Peyer's patch (tissue), 4 donors: ENCODE data around the gene RAI14. TPM values are rescaled to one million over a fixed set of nuclear protein-coding genes. Genes with fewer than 3 reads are reported as not detected.

Source experiments
- DNase-seq, 3 donors: peaks; one replicate each; pipeline ENCODE4 v3.0.0-alpha.2; 2017 to 2019
- H3K27ac ChIP-seq, 4 donors: fragments of 200-600 bp; sonication (generic); one replicate each; pipeline ENCODE4 v1.5.1; 2016 to 2019
- H3K27me3 ChIP-seq, 2 donors: fragments of 200-600 bp; sonication (generic); one replicate each; pipeline ENCODE4 v1.5.1; 2019
- H3K36me3 ChIP-seq, 3 donors: fragments of 200-600 bp; sonication (generic); one replicate each; pipeline ENCODE4 v1.5.1; 2016 to 2019
- H3K4me1 ChIP-seq, 4 donors: fragments of 200-600 bp; sonication (generic); one replicate each; pipeline ENCODE4 v1.5.1; 2016 to 2019
- H3K4me3 ChIP-seq, 4 donors: fragments of 200-600 bp; sonication (generic); 1 replicate in 3 of 4; 2 replicates in 1 of 4; pipeline ENCODE4 v1.5.1; 2016 to 2019; ENCODE audit warnings: mild to moderate bottlenecking in 1 of 4
- H3K9me3 ChIP-seq, 4 donors: fragments of 200-600 bp; sonication (generic); one replicate each; pipeline ENCODE4 v1.5.1; 2016 to 2019; ENCODE audit warnings: mild to moderate bottlenecking in 1 of 4
- CTCF ChIP-seq, 6 experiments: fragments of 450-650 bp in 4 of 6; fragments of 200-600 bp in 2 of 6; sonication (generic) in 1 of 6; IDR thresholded peaks; one replicate each; pipeline ENCODE4 v1.5.1; 2017 to 2019; ENCODE audit warnings: antibody characterized with exemption in 6 of 6, mild to moderate bottlenecking in 3 of 6, moderate library complexity in 1 of 6
- POLR2A ChIP-seq, 2 donors: fragments of 450-650 bp; IDR thresholded peaks; one replicate each; pipeline ENCODE4 v1.5.1; 2017; ENCODE audit warnings: antibody characterized with exemption in 2 of 2, mild to moderate bottlenecking in 2 of 2, moderate library complexity in 2 of 2
- total RNA-seq, 4 donors: library from RNA; depleted of rRNA; stranded (reverse); fragments of >200 nt; gene quantifications; one replicate each; pipeline ENCODE4 v1.1.0, GENCODE V29; 2016

The RAI14 gene
- total RNA-seq, 4 donors from 2014 or later = 5.0 to 182 (median 6.4) TPM

- Histone ChIP-seq H3K27me3 (no peaks in the 10 kb centered on the region), H3K4me3 (no peak overlapping the region), H3K4me1 (no peaks in the 10 kb centered on the region), H3K9me3 (no peaks in the 10 kb centered on the region), H3K36me3 (no peaks in the 10 kb centered on the region), H3K27ac (no peak overlapping the region)
- TF ChIP-seq POLR2A (IDR thresholded peaks at IDR 0.05) = no peak
- TF ChIP-seq CTCF (IDR thresholded peaks at IDR 0.05) = no peak
- no peak for DNase-seq
These were observed 7.8 kb downstream of the RAI14 start for GRCh38 chr5:34663771-34664496.

GRCh38 chr5:34666392-34667080 lies 10.4 kb downstream of the RAI14 start:
- H3K27ac ChIP-seq = no peak overlapping the region
- H3K27me3 ChIP-seq = no peaks in the 10 kb centered on the region
- no peak for DNase-seq
- no peak overlapping the region for H3K4me3 ChIP-seq
- H3K36me3 ChIP-seq = no peaks in the 10 kb centered on the region
- TF ChIP-seq CTCF (IDR thresholded peaks at IDR 0.05) = no peak
- no peak for TF ChIP-seq POLR2A (IDR thresholded peaks at IDR 0.05)
- H3K9me3 ChIP-seq = no peaks in the 10 kb centered on the region
- peaks cover 0 to 7% (median 0%) of the 10 kb centered on the region in 4 donors for H3K4me1 ChIP-seq

- no peaks in the 10 kb centered on the region for H3K27me3 ChIP-seq
- TF ChIP-seq POLR2A (IDR thresholded peaks at IDR 0.05) = no peak
- no peak for TF ChIP-seq CTCF (IDR thresholded peaks at IDR 0.05)
- DNase-seq = no peak
- no peaks in the 10 kb centered on the region for H3K9me3 ChIP-seq
- no peak overlapping the region for H3K4me3 ChIP-seq
- peaks cover 0 to 7% (median 0%) of the 10 kb centered on the region in 4 donors for H3K4me1 ChIP-seq
- H3K27ac ChIP-seq = no peak overlapping the region
- no peaks in the 10 kb centered on the region for H3K36me3 ChIP-seq
These were observed 11.6 kb downstream of the RAI14 start for GRCh38 chr5:34667705-34668104.

GRCh38 chr5:34669931-34670516 lies 13.9 kb downstream of the RAI14 start:
- H3K36me3 ChIP-seq = no peaks in the 10 kb centered on the region
- H3K9me3 ChIP-seq = no peaks in the 10 kb centered on the region
- H3K27ac ChIP-seq = no peak overlapping the region
- DNase-seq = no peak
- no peaks in the 10 kb centered on the region for H3K27me3 ChIP-seq
- no peak overlapping the region for H3K4me3 ChIP-seq
- no peak for TF ChIP-seq CTCF (IDR thresholded peaks at IDR 0.05)
- no peak for TF ChIP-seq POLR2A (IDR thresholded peaks at IDR 0.05)
- peaks cover 0 to 7% (median 0%) of the 10 kb centered on the region in 4 donors for H3K4me1 ChIP-seq

- DNase-seq = no peak
- Histone ChIP-seq H3K4me3 (no peak overlapping the region), H3K9me3 (no peaks in the 10 kb centered on the region), H3K27me3 (no peaks in the 10 kb centered on the region), H3K36me3 (no peaks in the 10 kb centered on the region), H3K27ac (no peak overlapping the region), H3K4me1 (peaks cover 0 to 7% (median 0%) of the 10 kb centered on the region in 4 donors)
- TF ChIP-seq CTCF (IDR thresholded peaks at IDR 0.05) (no peak), POLR2A (IDR thresholded peaks at IDR 0.05) (no peak)
These were observed 16.1 kb downstream of the RAI14 start for GRCh38 chr5:34672196-34672595.
